GM12878 (cell line): ENCODE measurements around the gene NUP214. TPM values are rescaled to one million over a fixed set of nuclear protein-coding genes. Genes with fewer than 3 reads are reported as not detected.
A peak's percentile ranks its signal among the peaks of the same experiment; 100 is the strongest.

Experiments
- ATAC-seq: fragments of 200-7000 bp; cut with Tn5 transposase; 3 replicates; pipeline ENCODE4 v1.9.1; 2020; ENCODE audit warnings: mild to moderate bottlenecking, moderate library complexity
- BruUV-seq: library from RNA; stranded (reverse); fragments of 400-500 nt; replicated peaks from 2 replicates; lab custom pipeline; 2021; lab: Mats Ljungman, UMichigan
- CTCF ChIA-PET: fragments of 300-600 bp; sonication (Branson Sonifier 250); formaldehyde crosslinking; extraction: SDS; loops from one replicate; lab custom pipeline; 2021; ENCODE audit warnings: inconsistent platforms; lab: Yijun Ruan, JAX
- POLR2A ChIA-PET: fragments of 350-600 bp; formaldehyde crosslinking; extraction: SDS; loops from one replicate; lab custom pipeline; 2021; ENCODE audit warnings: inconsistent platforms; lab: Charles Lee
- RAD21 ChIA-PET: fragments of 300-600 bp; sonication (Branson Sonifier 250); formaldehyde crosslinking; loops from one replicate; lab custom pipeline; 2023; ENCODE audit warnings: antibody characterized with exemption; ENCODE audit not compliant: unreplicated experiment; lab: Charles Lee
- SMC1A ChIA-PET: fragments of 300-600 bp; sonication (Branson Sonifier 250); formaldehyde crosslinking; loops from one replicate; lab custom pipeline; 2023; ENCODE audit not compliant: unreplicated experiment, uncharacterized antibody; lab: Charles Lee
- DNase-seq: peaks from one replicate; pipeline ENCODE4 v3.0.0-alpha.2; 2011; ENCODE audit warnings: low read depth, low spot score
- FAIRE-seq: peaks from 3 replicates; lab custom pipeline; 2011; peaks lifted over from hg19 to GRCh38; lab: Jason Lieb, UNC
- H2AFZ ChIP-seq: 2 replicates; pipeline ENCODE4 v1.6.0; 2011; ENCODE audit warnings: low read depth, low read length, control low read depth; ENCODE audit not compliant: control insufficient read depth
- H3K27ac ChIP-seq: 2 replicates; pipeline ENCODE4 v1.5.1; 2011; ENCODE audit warnings: control low read depth; ENCODE audit not compliant: control insufficient read depth, insufficient read depth
- H3K27me3 ChIP-seq, 2 experiments: replicated peaks in 1 of 2; 2 replicates each; pipeline versions ENCODE4 v1.6.0 to v1.6.1; 2011; ENCODE audit warnings: low read length in 1 of 2; ENCODE audit not compliant: control insufficient read depth in 2 of 2, insufficient read depth in 2 of 2
- H3K36me3 ChIP-seq, 2 experiments: 2 replicates each; pipeline ENCODE4 v1.5.1; 2011; ENCODE audit warnings: low read length in 1 of 2; ENCODE audit not compliant: control insufficient read depth in 2 of 2, insufficient read depth in 2 of 2
- H3K4me1 ChIP-seq: 2 replicates; pipeline ENCODE4 v1.6.1; 2011; ENCODE audit warnings: mild to moderate bottlenecking, low read length, moderate library complexity, mixed read lengths; ENCODE audit not compliant: control insufficient read depth, insufficient read depth
- H3K4me2 ChIP-seq: 2 replicates; pipeline ENCODE4 v1.6.0; 2011; ENCODE audit warnings: control low read depth; ENCODE audit not compliant: control insufficient read depth, insufficient read depth
- H3K4me3 ChIP-seq: fragments of 200-600 bp; sonication (generic); 2 replicates; pipeline ENCODE4 v1.5.1; 2016
- H3K79me2 ChIP-seq: 2 replicates; pipeline ENCODE4 v1.6.0; 2011; ENCODE audit warnings: low read length; ENCODE audit not compliant: control insufficient read depth, insufficient read depth
- H3K9ac ChIP-seq: 2 replicates; pipeline ENCODE4 v1.8.0; 2011; ENCODE audit warnings: low read length, control low read depth, mixed read lengths; ENCODE audit not compliant: control insufficient read depth, insufficient read depth
- H3K9me3 ChIP-seq: replicated peaks from 3 replicates; pipeline ENCODE4 v1.5.1; 2011; ENCODE audit warnings: mild to moderate bottlenecking, low read length; ENCODE audit not compliant: control insufficient read depth, insufficient read depth
- H4K20me1 ChIP-seq: 2 replicates; pipeline ENCODE4 v1.6.0; 2011; ENCODE audit not compliant: control insufficient read depth, insufficient read depth
- CHD1 ChIP-seq: IDR thresholded peaks from 2 replicates; pipeline ENCODE4 v1.6.1; 2012; ENCODE audit warnings: low read depth, low read length, improper control_type of control experiment
- CREM ChIP-seq: IDR thresholded peaks from 2 replicates; pipeline ENCODE4 v1.6.1; 2014; ENCODE audit warnings: antibody characterized with exemption, low read depth
- HDAC6 ChIP-seq: fragments of 200-600 bp; sonication (generic); IDR thresholded peaks from one replicate; pipeline ENCODE4 v1.8.0; 2017; ENCODE audit warnings: antibody characterized with exemption; ENCODE audit not compliant: unreplicated experiment
- KAT2A ChIP-seq: conservative IDR thresholded peaks from 2 replicates; pipeline ENCODE4 v1.6.1; 2011; ENCODE audit warnings: low read depth, low read length; ENCODE audit not compliant: control insufficient read depth
- KLF5 ChIP-seq: fragments of 450-650 bp; IDR thresholded peaks from 2 replicates; pipeline ENCODE4 v1.6.1; 2014; ENCODE audit warnings: mild to moderate bottlenecking; ENCODE audit not compliant: partially characterized antibody
- LARP7 ChIP-seq: fragments of 450-650 bp; IDR thresholded peaks from 2 replicates; pipeline ENCODE4 v1.6.1; 2017; ENCODE audit warnings: mild to moderate bottlenecking
- NFYB ChIP-seq: IDR thresholded peaks from 2 replicates; pipeline ENCODE4 v1.6.1; 2011; ENCODE audit warnings: low read depth, mild to moderate bottlenecking, low read length, improper control_type of control experiment, moderate library complexity; ENCODE audit not compliant: insufficient read depth
- SUZ12 ChIP-seq: fragments of 200-600 bp; sonication (generic); IDR thresholded peaks from one replicate; pipeline ENCODE4 v1.6.1; 2018; ENCODE audit warnings: antibody characterized with exemption, mild to moderate bottlenecking; ENCODE audit not compliant: unreplicated experiment
- TBL1XR1 ChIP-seq: IDR thresholded peaks from 2 replicates; pipeline ENCODE4 v1.6.1; 2012; ENCODE audit warnings: low read depth, low read length, improper control_type of control experiment
- WGBS: methylation state at CpG from one replicate; pipeline ENCODE4 v1.1.6; 2016; ENCODE audit warnings: low lambda C conversion rate; ENCODE audit not compliant: insufficient replicate concordance, insufficient coverage; ENCODE audit errors: missing lambda C conversion rate; 5-methylcytosine and 5-hydroxymethylcytosine counted together
- in situ Hi-C: fragments of 300-500 bp; cut with MboI; formaldehyde crosslinking; loops from 9 replicates; pipeline ENCODE4 v1.14.3; 2018; ENCODE audit warnings: mixed read lengths
- intact Hi-C: fragments of 100-400 bp; cut with micrococcal nuclease; formaldehyde crosslinking; loops from one replicate; pipeline ENCODE4 v1.14.2; 2022; ENCODE audit not compliant: unreplicated experiment
- polyA plus RNA-seq, 11 experiments: library from polyadenylated mRNA; depleted of rRNA in 4 of 11; unstranded in 6 of 11; stranded (reverse) in 5 of 11; fragments of >200 nt; fragmentation: Nextera tagmentation in 4 of 11; fragmentation: Illumina TruSeq in 1 of 11; extraction: Ambion mirVana in 4 of 11; extraction: Trizol in 1 of 11; gene quantifications; 1 replicate in 1 of 11; 2 replicates in 10 of 11; pipeline versions ENCODE4 v1.2.1 to v1.2.3, GENCODE V29; 2011 to 2016; ENCODE audit warnings: inconsistent platforms in 2 of 11, missing spikeins in 2 of 11, low read depth in 1 of 11
- total RNA-seq, 4 experiments: library from RNA; depleted of rRNA in 3 of 4; stranded (reverse); fragments of >200 nt in 3 of 4; fragmentation: Illumina TruSeq in 1 of 4; extraction: Trizol in 1 of 4; gene quantifications; 2 replicates each; pipeline versions ENCODE4 v1.2.1 to v1.2.3, GENCODE V29; 2013 to 2021
- TF ChIP-seq, protein P1 (sequence below): fragments of 450-650 bp; IDR thresholded peaks from 2 replicates; pipeline ENCODE4 v1.6.1; 2017; ENCODE audit warnings: mild to moderate bottlenecking, low read depth, inconsistent platforms; ENCODE audit not compliant: poor library complexity, severe bottlenecking
- TF ChIP-seq, protein P2 (sequence below): fragments of 450-650 bp; IDR thresholded peaks from 2 replicates; pipeline ENCODE4 v1.6.1; 2017; ENCODE audit warnings: antibody characterized with exemption, mild to moderate bottlenecking, moderate library complexity
- TF ChIP-seq, protein P3 (sequence below): fragments of 450-650 bp; formaldehyde crosslinking; IDR thresholded peaks from 2 replicates; pipeline ENCODE4 v1.4.0; 2020; ENCODE audit warnings: mild to moderate bottlenecking, moderate library complexity

Gene NUP214
- total and polyA plus RNA-seq, 10 of the 15 experiments (the other 5 are each of a cell fraction or from before 2014, with no cell fraction given) = 11.7 to 53.8 (median 17.6) TPM

DNA sequence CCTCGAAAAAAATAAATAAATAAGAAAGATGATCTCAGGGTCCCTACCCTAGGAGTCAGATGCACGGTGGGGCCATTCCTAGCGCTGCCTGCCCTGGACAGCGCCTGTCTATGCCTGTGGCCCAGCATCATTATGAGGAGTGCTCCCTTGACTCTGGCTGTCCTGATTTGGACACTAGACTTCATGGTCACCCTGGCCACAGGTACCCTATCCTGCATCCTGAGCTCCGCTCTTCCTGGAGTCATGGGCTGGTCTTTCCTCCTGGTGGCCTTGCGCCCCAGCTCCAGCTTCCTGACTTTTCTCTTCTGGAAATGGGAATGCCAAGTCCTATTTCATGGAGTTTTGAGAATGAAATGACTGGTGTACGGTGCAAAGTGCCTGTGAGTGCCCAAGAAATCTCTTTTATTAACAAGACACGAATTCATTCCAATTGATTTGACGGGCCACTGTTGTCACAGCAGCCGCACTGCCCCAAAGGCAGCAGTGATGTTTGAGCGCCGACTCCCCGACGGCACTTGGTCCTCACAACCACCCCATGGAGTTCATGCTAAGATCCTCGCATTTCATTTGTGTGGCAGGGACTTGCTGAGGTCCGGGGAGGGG is 29.6 kb upstream of the NUP214 start (continued):
- TF ChIP-seq, protein P1, sequence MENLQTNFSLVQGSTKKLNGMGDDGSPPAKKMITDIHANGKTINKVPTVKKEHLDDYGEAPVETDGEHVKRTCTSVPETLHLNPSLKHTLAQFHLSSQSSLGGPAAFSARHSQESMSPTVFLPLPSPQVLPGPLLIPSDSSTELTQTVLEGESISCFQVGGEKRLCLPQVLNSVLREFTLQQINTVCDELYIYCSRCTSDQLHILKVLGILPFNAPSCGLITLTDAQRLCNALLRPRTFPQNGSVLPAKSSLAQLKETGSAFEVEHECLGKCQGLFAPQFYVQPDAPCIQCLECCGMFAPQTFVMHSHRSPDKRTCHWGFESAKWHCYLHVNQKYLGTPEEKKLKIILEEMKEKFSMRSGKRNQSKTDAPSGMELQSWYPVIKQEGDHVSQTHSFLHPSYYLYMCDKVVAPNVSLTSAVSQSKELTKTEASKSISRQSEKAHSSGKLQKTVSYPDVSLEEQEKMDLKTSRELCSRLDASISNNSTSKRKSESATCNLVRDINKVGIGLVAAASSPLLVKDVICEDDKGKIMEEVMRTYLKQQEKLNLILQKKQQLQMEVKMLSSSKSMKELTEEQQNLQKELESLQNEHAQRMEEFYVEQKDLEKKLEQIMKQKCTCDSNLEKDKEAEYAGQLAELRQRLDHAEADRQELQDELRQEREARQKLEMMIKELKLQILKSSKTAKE = no peak
- TF ChIP-seq TBL1XR1 (no peak), CREM (no peak)
- TF ChIP-seq, protein P2, sequence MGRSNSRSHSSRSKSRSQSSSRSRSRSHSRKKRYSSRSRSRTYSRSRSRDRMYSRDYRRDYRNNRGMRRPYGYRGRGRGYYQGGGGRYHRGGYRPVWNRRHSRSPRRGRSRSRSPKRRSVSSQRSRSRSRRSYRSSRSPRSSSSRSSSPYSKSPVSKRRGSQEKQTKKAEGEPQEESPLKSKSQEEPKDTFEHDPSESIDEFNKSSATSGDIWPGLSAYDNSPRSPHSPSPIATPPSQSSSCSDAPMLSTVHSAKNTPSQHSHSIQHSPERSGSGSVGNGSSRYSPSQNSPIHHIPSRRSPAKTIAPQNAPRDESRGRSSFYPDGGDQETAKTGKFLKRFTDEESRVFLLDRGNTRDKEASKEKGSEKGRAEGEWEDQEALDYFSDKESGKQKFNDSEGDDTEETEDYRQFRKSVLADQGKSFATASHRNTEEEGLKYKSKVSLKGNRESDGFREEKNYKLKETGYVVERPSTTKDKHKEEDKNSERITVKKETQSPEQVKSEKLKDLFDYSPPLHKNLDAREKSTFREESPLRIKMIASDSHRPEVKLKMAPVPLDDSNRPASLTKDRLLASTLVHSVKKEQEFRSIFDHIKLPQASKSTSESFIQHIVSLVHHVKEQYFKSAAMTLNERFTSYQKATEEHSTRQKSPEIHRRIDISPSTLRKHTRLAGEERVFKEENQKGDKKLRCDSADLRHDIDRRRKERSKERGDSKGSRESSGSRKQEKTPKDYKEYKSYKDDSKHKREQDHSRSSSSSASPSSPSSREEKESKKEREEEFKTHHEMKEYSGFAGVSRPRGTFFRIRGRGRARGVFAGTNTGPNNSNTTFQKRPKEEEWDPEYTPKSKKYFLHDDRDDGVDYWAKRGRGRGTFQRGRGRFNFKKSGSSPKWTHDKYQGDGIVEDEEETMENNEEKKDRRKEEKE = no peak

DNA sequence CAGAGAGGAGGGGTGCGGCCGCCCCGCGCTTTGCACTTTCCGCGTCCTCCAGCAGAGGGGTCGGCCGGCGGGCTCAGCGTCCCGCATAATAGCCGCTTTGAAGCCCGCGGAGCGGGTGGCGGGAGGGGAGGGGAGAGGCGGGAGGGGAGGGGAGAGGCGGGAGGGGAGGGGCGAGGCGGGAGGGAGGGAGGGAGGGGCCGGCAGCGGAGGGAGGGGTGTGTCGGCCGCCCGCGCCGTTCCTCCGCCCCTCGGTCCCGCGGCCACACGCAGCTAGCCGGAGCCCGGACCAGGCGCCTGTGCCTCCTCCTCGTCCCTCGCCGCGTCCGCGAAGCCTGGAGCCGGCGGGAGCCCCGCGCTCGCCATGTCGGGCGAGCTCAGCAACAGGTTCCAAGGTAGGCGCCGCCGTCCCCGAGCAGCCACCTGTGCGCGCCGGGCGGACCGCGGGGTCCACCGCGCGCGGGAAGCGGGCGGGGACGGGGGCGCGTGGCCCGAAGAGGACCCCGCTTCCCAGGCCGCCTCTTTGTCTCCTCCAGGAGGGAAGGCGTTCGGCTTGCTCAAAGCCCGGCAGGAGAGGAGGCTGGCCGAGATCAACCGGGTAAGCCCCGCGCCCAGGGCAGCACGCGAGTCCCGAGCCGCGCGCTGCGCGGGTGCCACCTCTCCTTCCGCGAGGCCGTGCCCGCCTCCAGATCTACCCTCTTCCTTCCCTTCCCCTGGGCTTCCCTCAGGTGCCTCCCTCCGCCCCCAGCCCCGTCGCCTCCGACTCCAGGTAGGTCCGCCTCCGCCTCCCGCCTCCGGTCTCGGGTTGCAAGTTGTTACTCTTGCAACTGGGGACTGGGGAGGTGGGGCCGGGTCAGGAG is 28.9 kb upstream of the NUP214 start, which contains the start of gene AIF1L:
Gene AIF1L, plus strand, starts transcription at position 263 of the 857 bp plus-strand sequence. Its CDS starts 99 bp downstream, at position 362.
- Histone ChIP-seq H3K9ac (no peak within 1 kb of the TSS), H2AFZ (no peak within 1 kb of the TSS), H3K4me2 (peak within 1 kb of the TSS; percentile 42; the same call in 1 of the 2 replicates), H3K27ac (no peak within 1 kb of the TSS), H3K4me3 (no peak within 1 kb of the TSS), H3K27me3 (peaks cover 8 to 13% of the 10 kb centered on the region in 2 experiments; a peak in 3 of 4 replicates), H3K4me1 (no peaks in the 10 kb centered on the region; the same call in 1 of the 2 replicates), H3K9me3 (no peaks in the 10 kb centered on the region), H4K20me1 (no peaks in the 10 kb centered on the region), H3K36me3 (no peaks in the 10 kb centered on the region), H3K79me2 (no peaks in the 10 kb centered on the region)
- ChIA-PET POLR2A (no interaction called here), CTCF (interaction anchor here (0.6 kb wide), 1 partner anchor 154 kb away, joined by 4 read pairs; no protein-coding TSS in a partner anchor), SMC1A (no interaction called here), RAD21 (no interaction called here)
- DNase-seq = no peak
- in situ Hi-C loops (no loop called here), intact Hi-C loops (no loop called here)
- BruUV-seq = no TSS peak
- FAIRE-seq = no peak
- peak; percentile 30 for ATAC-seq
- WGBS = 3% methylated on average over 72 of the region's 99 CpGs
- peak; percentile 80 for TF ChIP-seq SUZ12
- TF ChIP-seq HDAC6 = peak; percentile 31
- TF ChIP-seq KLF5 = no peak
- no peak for TF ChIP-seq KAT2A
- no peak for TF ChIP-seq NFYB
- no peak for TF ChIP-seq CHD1
- TF ChIP-seq, protein P3, sequence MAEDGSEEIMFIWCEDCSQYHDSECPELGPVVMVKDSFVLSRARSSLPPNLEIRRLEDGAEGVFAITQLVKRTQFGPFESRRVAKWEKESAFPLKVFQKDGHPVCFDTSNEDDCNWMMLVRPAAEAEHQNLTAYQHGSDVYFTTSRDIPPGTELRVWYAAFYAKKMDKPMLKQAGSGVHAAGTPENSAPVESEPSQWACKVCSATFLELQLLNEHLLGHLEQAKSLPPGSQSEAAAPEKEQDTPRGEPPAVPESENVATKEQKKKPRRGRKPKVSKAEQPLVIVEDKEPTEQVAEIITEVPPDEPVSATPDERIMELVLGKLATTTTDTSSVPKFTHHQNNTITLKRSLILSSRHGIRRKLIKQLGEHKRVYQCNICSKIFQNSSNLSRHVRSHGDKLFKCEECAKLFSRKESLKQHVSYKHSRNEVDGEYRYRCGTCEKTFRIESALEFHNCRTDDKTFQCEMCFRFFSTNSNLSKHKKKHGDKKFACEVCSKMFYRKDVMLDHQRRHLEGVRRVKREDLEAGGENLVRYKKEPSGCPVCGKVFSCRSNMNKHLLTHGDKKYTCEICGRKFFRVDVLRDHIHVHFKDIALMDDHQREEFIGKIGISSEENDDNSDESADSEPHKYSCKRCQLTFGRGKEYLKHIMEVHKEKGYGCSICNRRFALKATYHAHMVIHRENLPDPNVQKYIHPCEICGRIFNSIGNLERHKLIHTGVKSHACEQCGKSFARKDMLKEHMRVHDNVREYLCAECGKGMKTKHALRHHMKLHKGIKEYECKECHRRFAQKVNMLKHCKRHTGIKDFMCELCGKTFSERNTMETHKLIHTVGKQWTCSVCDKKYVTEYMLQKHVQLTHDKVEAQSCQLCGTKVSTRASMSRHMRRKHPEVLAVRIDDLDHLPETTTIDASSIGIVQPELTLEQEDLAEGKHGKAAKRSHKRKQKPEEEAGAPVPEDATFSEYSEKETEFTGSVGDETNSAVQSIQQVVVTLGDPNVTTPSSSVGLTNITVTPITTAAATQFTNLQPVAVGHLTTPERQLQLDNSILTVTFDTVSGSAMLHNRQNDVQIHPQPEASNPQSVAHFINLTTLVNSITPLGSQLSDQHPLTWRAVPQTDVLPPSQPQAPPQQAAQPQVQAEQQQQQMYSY (CRISPR knock-in tag) = no peak
- TF ChIP-seq LARP7 = no peak
